Mucosa of descending colon (tissue), 3 donors: ENCODE data around the gene TNFRSF1B. TPM values are rescaled to one million over a fixed set of nuclear protein-coding genes. Genes with fewer than 3 reads are reported as not detected.

ENCODE experiments used
- ATAC-seq: fragments of 200-7000 bp; cut with Tn5 transposase; one replicate; pipeline ENCODE4 v1.9.1; 2020; ENCODE audit warnings: mild to moderate bottlenecking, moderate library complexity
- DNase-seq, 3 donors: peaks; one replicate each; pipeline ENCODE4 v3.0.0-alpha.2; 2020
- H3K36me3 ChIP-seq: fragments of 200-600 bp; one replicate; pipeline ENCODE4 v1.8.0; 2021; ENCODE audit warnings: low read depth, mild to moderate bottlenecking
- H3K4me1 ChIP-seq: fragments of 200-600 bp; one replicate; pipeline ENCODE4 v1.8.0; 2021; ENCODE audit warnings: low read depth, mild to moderate bottlenecking
- H3K4me3 ChIP-seq: fragments of 200-600 bp; one replicate; pipeline ENCODE4 v1.8.0; 2021; ENCODE audit warnings: mild to moderate bottlenecking
- H3K9me3 ChIP-seq: fragments of 200-600 bp; one replicate; pipeline ENCODE4 v1.8.0; 2021; ENCODE audit warnings: mild to moderate bottlenecking
- intact Hi-C, 2 donors: fragments of 100-400 bp; cut with DNase I in 1 of 2; cut with micrococcal nuclease in 1 of 2; formaldehyde crosslinking; loops; one replicate each; pipeline versions ENCODE4 v1.11.0 to v1.11.1; 2022; cut with DNase I, micrococcal nuclease
- total RNA-seq, 3 donors: library from RNA; stranded (reverse); fragmentation: NEBNext Ultra II Directional in 2 of 3; extraction: Animal tissue kit (Norgen Biotek cat#: 25700) in 2 of 3; gene quantifications; one replicate each; pipeline versions ENCODE4 v1.2.1 to v1.2.4, GENCODE V29; 2021 to 2023
- TF ChIP-seq, protein P1 (sequence below): fragments of 200-600 bp; IDR thresholded peaks from one replicate; pipeline ENCODE4 v1.8.0; 2022; ENCODE audit warnings: antibody characterized with exemption, mild to moderate bottlenecking
- donor health status: DM: no; HTN: no; CAD: no; lungs with moderate emphysema.
- donor health status: DM: no; HTN: no; CAD: no.
- donor health status: DM: no; HTN: yes; CAD: no.

TNFRSF1B gene
- total RNA-seq, 3 donors from 2014 or later: 20.3 to 39.3 (median 31.6) TPM

DNA sequence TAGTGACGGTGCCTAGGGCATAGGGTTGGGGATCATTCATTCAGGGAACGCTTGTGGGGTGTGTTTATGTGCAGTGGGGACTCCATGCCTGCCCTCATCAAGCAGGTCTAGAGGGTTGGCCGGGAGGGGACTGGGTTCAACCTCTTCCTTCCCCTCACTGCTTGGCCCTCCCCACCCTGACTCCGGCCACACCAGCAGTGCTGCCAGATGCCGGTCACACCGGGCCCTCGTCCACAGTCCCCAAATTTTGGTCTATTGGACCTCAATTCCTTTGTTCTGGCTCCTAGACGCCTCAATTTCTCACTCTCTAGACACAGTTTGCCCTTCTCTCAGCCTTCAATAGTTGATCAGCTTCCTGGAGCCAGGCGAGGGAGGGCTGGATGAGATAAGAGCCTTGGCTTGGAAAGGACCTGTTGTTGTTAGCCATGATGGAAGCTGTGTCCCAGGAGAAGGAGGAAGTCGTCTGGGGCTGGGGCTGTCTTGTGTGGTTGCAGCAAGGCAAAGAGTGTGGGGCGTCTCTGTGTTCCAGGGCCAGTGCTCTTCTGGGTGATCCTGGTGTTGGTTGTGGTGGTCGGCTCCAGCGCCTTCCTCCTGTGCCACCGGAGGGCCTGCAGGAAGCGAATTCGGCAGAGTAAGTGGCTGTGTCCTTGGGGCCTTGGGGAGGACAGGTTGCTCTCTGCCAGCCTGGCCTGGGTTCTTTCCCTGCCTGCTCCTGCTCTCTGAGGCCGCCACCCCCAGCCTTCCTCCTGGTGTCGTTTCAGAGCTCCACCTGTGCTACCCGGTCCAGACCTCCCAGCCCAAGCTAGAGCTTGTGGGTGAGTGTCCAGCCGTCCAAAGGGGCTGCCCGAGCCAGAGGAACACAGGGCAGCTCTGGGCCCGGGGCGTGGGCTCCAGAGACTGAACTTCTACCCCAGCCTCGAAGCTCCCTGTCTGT is 41.1 kb upstream of the TNFRSF1B start:
- intact Hi-C loops: loop anchor here in 1 of 2 donors (2.0 kb wide), 1 partner anchor 83 kb away; no protein-coding TSS in a partner anchor
- H3K9me3 ChIP-seq: no peaks in the 10 kb centered on the region
- TF ChIP-seq, protein P1, sequence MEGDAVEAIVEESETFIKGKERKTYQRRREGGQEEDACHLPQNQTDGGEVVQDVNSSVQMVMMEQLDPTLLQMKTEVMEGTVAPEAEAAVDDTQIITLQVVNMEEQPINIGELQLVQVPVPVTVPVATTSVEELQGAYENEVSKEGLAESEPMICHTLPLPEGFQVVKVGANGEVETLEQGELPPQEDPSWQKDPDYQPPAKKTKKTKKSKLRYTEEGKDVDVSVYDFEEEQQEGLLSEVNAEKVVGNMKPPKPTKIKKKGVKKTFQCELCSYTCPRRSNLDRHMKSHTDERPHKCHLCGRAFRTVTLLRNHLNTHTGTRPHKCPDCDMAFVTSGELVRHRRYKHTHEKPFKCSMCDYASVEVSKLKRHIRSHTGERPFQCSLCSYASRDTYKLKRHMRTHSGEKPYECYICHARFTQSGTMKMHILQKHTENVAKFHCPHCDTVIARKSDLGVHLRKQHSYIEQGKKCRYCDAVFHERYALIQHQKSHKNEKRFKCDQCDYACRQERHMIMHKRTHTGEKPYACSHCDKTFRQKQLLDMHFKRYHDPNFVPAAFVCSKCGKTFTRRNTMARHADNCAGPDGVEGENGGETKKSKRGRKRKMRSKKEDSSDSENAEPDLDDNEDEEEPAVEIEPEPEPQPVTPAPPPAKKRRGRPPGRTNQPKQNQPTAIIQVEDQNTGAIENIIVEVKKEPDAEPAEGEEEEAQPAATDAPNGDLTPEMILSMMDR: no peak
- no peaks in the 10 kb centered on the region for H3K36me3 ChIP-seq
- ATAC-seq (peak; percentile 37), DNase-seq (no peak)
- no peak overlapping the region for H3K4me3 ChIP-seq
- H3K4me1 ChIP-seq: no peaks in the 10 kb centered on the region

DNA sequence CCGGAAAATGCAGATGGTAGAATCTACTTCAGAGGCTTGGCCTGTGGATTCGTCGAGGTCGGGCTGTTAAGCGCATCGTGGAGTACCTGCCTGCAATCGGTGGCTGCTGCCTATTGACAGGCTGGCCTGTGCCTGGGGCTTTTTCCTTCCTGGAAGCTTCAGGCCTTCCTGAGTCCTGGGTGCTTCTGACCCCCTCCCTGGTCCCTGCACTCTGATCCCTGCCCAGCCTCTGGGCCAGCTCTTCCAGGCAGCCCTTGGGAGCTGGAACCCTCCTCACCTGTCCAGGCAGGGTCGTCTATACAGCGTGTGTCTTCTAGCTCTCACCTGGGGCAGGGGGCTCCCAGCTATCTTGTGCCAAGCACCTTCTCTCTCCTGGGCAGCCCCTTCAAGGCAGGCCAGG is 40.0 kb upstream of the TNFRSF1B start:
- DNase-seq (peak in 1 of 3 donors; percentile 27), ATAC-seq (no peak)
- TF ChIP-seq, protein P1: no peak
- H3K9me3 ChIP-seq: no peaks in the 10 kb centered on the region
- H3K4me1 ChIP-seq: no peaks in the 10 kb centered on the region
- intact Hi-C loops: no loop called here
- no peaks in the 10 kb centered on the region for H3K36me3 ChIP-seq
- no peak overlapping the region for H3K4me3 ChIP-seq

DNA sequence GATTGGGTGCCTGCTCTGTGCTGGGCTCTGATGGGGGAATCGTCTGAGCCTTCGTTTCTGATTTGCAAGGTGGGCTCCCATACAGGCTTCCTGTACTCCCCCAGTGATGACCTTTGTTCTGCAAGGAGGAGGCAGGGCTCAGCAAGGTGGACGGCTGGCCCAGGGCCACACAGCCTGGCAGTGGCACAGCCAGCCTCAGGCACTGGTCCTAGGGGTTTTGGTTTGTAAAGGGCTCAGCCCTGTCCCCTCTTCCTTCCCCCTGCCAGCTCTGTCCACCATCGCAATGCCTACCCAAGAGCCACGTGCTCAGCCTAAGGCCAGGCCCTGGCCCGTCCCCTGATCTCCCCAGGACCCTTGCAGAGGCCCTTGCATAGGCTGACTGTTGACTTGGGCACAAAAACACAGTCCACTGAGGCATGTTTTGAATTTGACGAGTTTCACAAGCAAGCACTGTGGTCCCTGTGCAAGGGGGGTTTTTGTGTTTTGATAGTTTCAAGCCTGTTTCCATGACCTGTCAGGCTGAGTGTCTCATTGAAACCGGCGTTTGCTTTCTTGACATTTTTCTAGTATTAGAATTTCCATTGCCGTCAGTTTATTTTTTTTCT is 39.5 kb upstream of the TNFRSF1B start:
- TF ChIP-seq, protein P1: no peak
- Histone ChIP-seq H3K9me3 (no peaks in the 10 kb centered on the region), H3K4me1 (no peaks in the 10 kb centered on the region), H3K4me3 (no peak overlapping the region), H3K36me3 (no peaks in the 10 kb centered on the region)
- intact Hi-C loops: no loop called here
- DNase-seq (no peak), ATAC-seq (no peak)

DNA sequence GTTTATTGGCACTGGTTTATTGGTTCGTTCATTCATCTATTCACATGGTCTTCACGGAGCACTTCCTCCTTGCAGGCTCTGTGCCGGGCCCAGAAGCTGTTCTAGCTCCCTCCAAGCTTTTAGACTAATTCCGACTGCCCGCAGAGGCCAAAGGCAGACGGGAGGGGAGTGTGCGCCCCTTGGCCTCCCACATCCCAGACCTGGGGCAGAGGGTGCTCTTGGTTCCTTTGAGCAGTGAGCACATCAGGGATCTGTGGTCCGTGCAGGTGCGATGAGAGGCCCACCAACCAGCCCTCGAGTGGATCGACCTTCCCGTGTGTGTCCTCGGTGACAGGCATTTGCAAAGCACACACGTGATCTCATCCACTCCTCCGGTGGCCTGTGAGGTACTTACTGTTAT is 38.7 kb upstream of the TNFRSF1B start:
- ATAC-seq (no peak), DNase-seq (no peak)
- intact Hi-C loops: no loop called here
- TF ChIP-seq, protein P1: no peak
- no peaks in the 10 kb centered on the region for H3K36me3 ChIP-seq
- no peak overlapping the region for H3K4me3 ChIP-seq
- peaks cover 4% of the 10 kb centered on the region for H3K4me1 ChIP-seq
- no peaks in the 10 kb centered on the region for H3K9me3 ChIP-seq

DNA sequence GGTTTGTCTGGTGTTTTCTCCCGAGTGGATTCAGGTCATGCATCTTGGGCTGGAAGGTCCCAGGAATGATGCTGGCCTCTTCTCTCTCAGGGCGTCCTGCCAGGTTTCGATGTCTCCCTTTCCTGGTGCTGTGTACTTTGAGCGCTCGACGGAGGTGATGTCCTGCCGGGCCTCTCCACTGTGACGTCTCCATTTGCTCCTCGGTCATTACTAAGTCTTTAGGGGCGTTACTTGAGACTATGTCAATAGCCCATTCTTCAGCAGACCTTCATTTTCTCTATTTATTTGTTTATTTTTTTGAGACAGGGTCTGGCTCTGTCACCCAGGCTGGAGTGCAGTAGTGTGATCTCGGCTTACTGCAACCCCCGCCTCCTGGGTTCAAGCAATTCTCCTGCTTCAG is 37.2 kb upstream of the TNFRSF1B start:
- no peak overlapping the region for H3K4me3 ChIP-seq
- no peak for ATAC-seq
- intact Hi-C loops: no loop called here
- no peaks in the 10 kb centered on the region for H3K36me3 ChIP-seq
- H3K4me1 ChIP-seq: peaks cover 7% of the 10 kb centered on the region
- no peak for DNase-seq
- TF ChIP-seq, protein P1: no peak
- no peaks in the 10 kb centered on the region for H3K9me3 ChIP-seq
